IMR-90 (cell line): ENCODE results near the gene NARF. TPM values are rescaled to one million over a fixed set of nuclear protein-coding genes. Genes with fewer than 3 reads are reported as not detected.

ENCODE experiments used
- ATAC-seq: fragments of 200-7000 bp; cut with Tn5 transposase; 2 replicates; pipeline ENCODE4 v1.9.1; 2020; ENCODE audit warnings: low read depth, mild to moderate bottlenecking, moderate library complexity
- BruUV-seq: library from RNA; stranded (reverse); fragments of 400-500 nt; replicated peaks from 2 replicates; lab custom pipeline; 2021; lab: Mats Ljungman, UMichigan
- CTCF ChIA-PET: fragments of 300-600 bp; formaldehyde crosslinking; extraction: SDS; loops from one replicate; lab custom pipeline; 2021; ENCODE audit warnings: antibody characterized with exemption; lab: Yijun Ruan, JAX
- POLR2A ChIA-PET: fragments of 300-600 bp; sonication (Branson Sonifier 250); formaldehyde crosslinking; loops from one replicate; lab custom pipeline; 2022; ENCODE audit warnings: antibody characterized with exemption; ENCODE audit not compliant: unreplicated experiment; lab: Charles Lee
- DNase-seq: peaks from one replicate; pipeline ENCODE4 v3.0.0; 2013
- H2AFZ ChIP-seq: replicated peaks from 2 replicates; pipeline ENCODE3; 2013; ENCODE audit warnings: low read length, mild to moderate bottlenecking; ENCODE audit not compliant: poor library complexity
- H2AK5ac ChIP-seq: 2 replicates; pipeline ENCODE4 v1.6.1; 2013; ENCODE audit warnings: low read depth, low read length, inconsistent platforms
- H2AK9ac ChIP-seq: replicated peaks from 2 replicates; pipeline ENCODE3; 2013; ENCODE audit warnings: mild to moderate bottlenecking, low read depth, low read length, moderate library complexity; ENCODE audit not compliant: poor library complexity
- H2BK120ac ChIP-seq: 2 replicates; pipeline ENCODE4 v1.6.1; 2013; ENCODE audit warnings: low read depth, low read length, inconsistent platforms
- H2BK15ac ChIP-seq: 3 replicates; pipeline ENCODE4 v1.6.1; 2013; ENCODE audit warnings: low read depth, low read length, inconsistent platforms
- H2BK20ac ChIP-seq: 2 replicates; pipeline ENCODE4 v1.6.1; 2013; ENCODE audit warnings: low read depth, mild to moderate bottlenecking, inconsistent platforms, low read length, moderate library complexity
- H2BK5ac ChIP-seq: 2 replicates; pipeline ENCODE4 v1.6.1; 2013; ENCODE audit warnings: mild to moderate bottlenecking, low read depth, low read length, inconsistent platforms; ENCODE audit not compliant: poor library complexity, severe bottlenecking
- H3K14ac ChIP-seq: replicated peaks from 2 replicates; pipeline ENCODE4 v1.6.1; 2013; ENCODE audit warnings: low read depth, low read length, inconsistent platforms
- H3K18ac ChIP-seq: 2 replicates; pipeline ENCODE4 v1.6.1; 2013; ENCODE audit warnings: low read depth, low read length, control low read depth
- H3K23ac ChIP-seq: 2 replicates; pipeline ENCODE4 v1.6.1; 2013; ENCODE audit warnings: low read depth, low read length, inconsistent platforms
- H3K27ac ChIP-seq: 2 replicates; pipeline ENCODE4 v1.5.1; 2013; ENCODE audit warnings: mild to moderate bottlenecking, control low read depth, low read length; ENCODE audit not compliant: insufficient read depth
- H3K27me3 ChIP-seq: 2 replicates; pipeline ENCODE4 v1.6.1; 2013; ENCODE audit warnings: low read length; ENCODE audit not compliant: control insufficient read depth, insufficient read depth
- H3K36me3 ChIP-seq: 2 replicates; pipeline ENCODE4 v1.6.1; 2013; ENCODE audit warnings: low read length, mixed read lengths; ENCODE audit not compliant: control insufficient read depth, insufficient read depth
- H3K4ac ChIP-seq: 2 replicates; pipeline ENCODE4 v1.6.1; 2013; ENCODE audit warnings: low read depth, low read length, inconsistent platforms
- H3K4me1 ChIP-seq: 2 replicates; pipeline ENCODE4 v1.6.1; 2013; ENCODE audit warnings: low read length, mixed read lengths; ENCODE audit not compliant: control insufficient read depth, insufficient read depth
- H3K4me2 ChIP-seq: 2 replicates; pipeline ENCODE4 v1.6.1; 2013; ENCODE audit warnings: low read depth, mild to moderate bottlenecking, control low read depth, low read length, moderate library complexity
- H3K4me3 ChIP-seq: 2 replicates; pipeline ENCODE4 v1.5.1; 2013; ENCODE audit warnings: low read depth, mild to moderate bottlenecking, control low read depth, low read length, moderate library complexity; ENCODE audit not compliant: insufficient read depth
- H3K56ac ChIP-seq: 2 replicates; pipeline ENCODE4 v1.6.1; 2013; ENCODE audit warnings: low read length, inconsistent platforms; ENCODE audit not compliant: insufficient read depth; ENCODE audit errors: extremely low read depth
- H3K79me1 ChIP-seq, 2 experiments: 2 replicates each; pipeline ENCODE4 v1.6.1; 2013; ENCODE audit warnings: low read length in 2 of 2, inconsistent platforms in 1 of 2, low read depth in 1 of 2
- H3K9ac ChIP-seq: 2 replicates; pipeline ENCODE4 v1.6.1; 2013; ENCODE audit warnings: low read depth, low read length, control low read depth
- H3K9me1 ChIP-seq: 2 replicates; pipeline ENCODE4 v1.6.1; 2013; ENCODE audit warnings: low read length, inconsistent platforms; ENCODE audit not compliant: insufficient read depth
- H3K9me3 ChIP-seq: 2 replicates; pipeline ENCODE4 v1.6.1; 2013; ENCODE audit warnings: low read length; ENCODE audit not compliant: control insufficient read depth, insufficient read depth
- H4K20me1 ChIP-seq: 2 replicates; pipeline ENCODE4 v1.6.1; 2013; ENCODE audit warnings: low read length, inconsistent platforms; ENCODE audit not compliant: insufficient read depth
- H4K5ac ChIP-seq: 2 replicates; pipeline ENCODE4 v1.6.1; 2013; ENCODE audit warnings: mild to moderate bottlenecking, low read depth, low read length, control low read depth
- H4K8ac ChIP-seq, 2 experiments: 2 replicates each; pipeline ENCODE4 v1.6.1; 2013; ENCODE audit warnings: low read depth in 2 of 2, low read length in 2 of 2, control low read depth in 1 of 2, inconsistent platforms in 1 of 2
- H4K91ac ChIP-seq: 2 replicates; pipeline ENCODE4 v1.6.1; 2013; ENCODE audit warnings: low read depth, low read length, inconsistent platforms; ENCODE audit not compliant: insufficient read depth
- CHD1 ChIP-seq: IDR thresholded peaks from 2 replicates; pipeline ENCODE4 v1.6.1; 2012; ENCODE audit warnings: low read depth, low read length, improper control_type of control experiment
- MAZ ChIP-seq: IDR thresholded peaks from 2 replicates; pipeline ENCODE4 v1.6.1; 2012; ENCODE audit warnings: low read depth, mild to moderate bottlenecking, low read length, improper control_type of control experiment, moderate library complexity, borderline replicate concordance
- POLR2A ChIP-seq: IDR thresholded peaks from 2 replicates; pipeline ENCODE4 v1.6.1; 2012; ENCODE audit warnings: mild to moderate bottlenecking, low read depth, low read length
- WGBS, 2 experiments: methylation state at CpG; one replicate each; pipeline versions ENCODE4 v1.1.5 to v1.1.7; 2013; ENCODE audit warnings: missing lambda C conversion rate in 2 of 2; ENCODE audit not compliant: insufficient read length in 1 of 2; ENCODE audit errors: extremely low coverage in 2 of 2; 5-methylcytosine and 5-hydroxymethylcytosine counted together
- dilution Hi-C: fragments of 300-500 bp; cut with HindIII; formaldehyde crosslinking; loops from one replicate; pipeline ENCODE4 v1.14.3; 2018; ENCODE audit warnings: low sequenced_read_pairs; ENCODE audit not compliant: unreplicated experiment
- in situ Hi-C: fragments of 300-500 bp; cut with MboI; formaldehyde crosslinking; loops from 3 replicates; pipeline ENCODE4 v1.14.3; 2019; ENCODE audit warnings: low sequenced_read_pairs, inconsistent platforms, mixed read lengths
- intact Hi-C: fragments of 100-400 bp; cut with micrococcal nuclease; formaldehyde crosslinking; loops from 2 replicates; pipeline ENCODE4 v1.10.0; 2022
- polyA plus RNA-seq, 3 experiments: library from polyadenylated mRNA; depleted of rRNA; stranded (reverse); fragments of >200 nt; gene quantifications; 2 replicates each; pipeline ENCODE4 v1.2.3, GENCODE V29; 2012; ENCODE audit warnings: low replicate concordance in 1 of 3
- total RNA-seq: library from RNA; depleted of rRNA; stranded (reverse); fragments of >200 nt; gene quantifications from 2 replicates; pipeline ENCODE4 v1.2.3, GENCODE V29; 2012

NARF gene
- total and polyA plus RNA-seq, 2 of the 4 experiments (the other 2 are of a cell fraction) = 83.7 to 94.8 TPM

DNA sequence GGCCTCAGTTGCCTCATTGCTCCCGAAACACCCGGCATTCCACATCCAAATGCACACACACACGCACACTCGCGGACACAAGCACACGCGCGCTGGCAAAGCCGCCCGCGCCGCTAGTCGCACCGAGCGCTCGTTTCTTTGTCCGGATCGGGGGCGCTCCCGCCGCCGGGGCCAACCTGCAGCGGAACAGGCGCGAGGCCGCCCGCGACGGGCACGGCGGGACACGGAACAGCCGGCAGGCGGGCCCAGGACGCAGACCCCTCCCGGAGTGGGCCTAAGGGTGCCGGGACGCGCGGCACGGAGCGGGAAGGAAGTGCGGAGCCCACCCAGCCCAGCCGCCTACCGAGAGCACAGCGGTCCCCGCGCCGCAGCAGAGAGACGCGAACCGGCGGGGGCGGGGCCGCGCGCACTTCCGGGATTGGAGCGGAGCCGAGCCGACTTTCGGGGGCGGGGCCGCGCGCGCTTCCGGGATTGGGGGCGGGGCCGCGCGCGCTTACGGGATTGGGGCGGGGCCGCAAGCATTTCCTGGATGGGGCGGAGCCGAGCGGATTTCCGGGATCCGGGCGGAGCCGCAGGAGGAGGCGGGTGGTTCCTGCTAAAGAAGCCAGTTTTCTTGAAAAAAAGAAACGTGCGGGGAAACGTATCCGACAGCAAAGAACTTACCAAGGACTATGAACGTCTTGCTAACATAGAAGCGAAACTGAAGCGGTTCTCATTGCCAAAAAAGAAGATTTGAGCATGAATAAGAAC lies 8.0 kb upstream of the NARF start, which contains the start of gene CYBC1:
TSS of gene CYBC1 (minus strand) at position 396 of the 750 bp plus-strand sequence. CDS start 1,498 bp downstream, outside the sequence.
- H2AK5ac ChIP-seq = peak within 1 kb of the TSS; percentile 93
- peak within 1 kb of the TSS; percentile 84 for H3K56ac ChIP-seq
- peak within 1 kb of the TSS; percentile 9; the same call in 1 of the 2 replicates for H2BK20ac ChIP-seq
- WGBS, 2 experiments = 0% methylated on average over 45 of the region's 91 CpGs; no CpG with 5 or more reads in 1 of the 2 experiments
- peak within 1 kb of the TSS; percentile 96 for H2AK9ac ChIP-seq
- H2BK5ac ChIP-seq = peak within 1 kb of the TSS; percentile 93
- H3K9me1 ChIP-seq = 0 out of 2 replicates have a peak, but pooled peaks cover 8% of the 10 kb centered on the region
- in situ Hi-C loops (no loop called here), dilution Hi-C loops (no loop called here), intact Hi-C loops (no loop called here)
- H4K5ac ChIP-seq = peak within 1 kb of the TSS; percentile 87
- H3K79me1 ChIP-seq = peaks cover 23 to 49% of the 10 kb centered on the region in 2 experiments
- TF ChIP-seq POLR2A = peak; percentile 74
- TF ChIP-seq MAZ = peak; percentile 90; the same call in 1 of the 2 replicates
- TF ChIP-seq CHD1 = no peak
- H3K18ac ChIP-seq = peak within 1 kb of the TSS; percentile 89
- peak within 1 kb of the TSS; percentile 99 for H3K9ac ChIP-seq
- H3K36me3 ChIP-seq = peaks cover 15% of the 10 kb centered on the region
- peak within 1 kb of the TSS; percentile 86 for H3K4ac ChIP-seq
- H4K91ac ChIP-seq = peak within 1 kb of the TSS; percentile 81
- peaks cover 8% of the 10 kb centered on the region for H4K20me1 ChIP-seq
- peak within 1 kb of the TSS; percentile 16; the same call in 2 of the 3 replicates for H2BK15ac ChIP-seq
- no peaks in the 10 kb centered on the region for H3K9me3 ChIP-seq
- H3K14ac ChIP-seq = peak within 1 kb of the TSS; percentile 98
- peak within 1 kb of the TSS; percentile 99 for H3K4me3 ChIP-seq
- H2AFZ ChIP-seq = peak within 1 kb of the TSS; percentile 96
- no peaks in the 10 kb centered on the region for H3K27me3 ChIP-seq
- ATAC-seq (peak; percentile 95), DNase-seq (peak; percentile 89)
- POLR2A ChIA-PET = no interaction called here
- CTCF ChIA-PET = no interaction called here
- H2BK120ac ChIP-seq = peak within 1 kb of the TSS; percentile 4
- BruUV-seq = TSS peak; percentile 57
- peak within 1 kb of the TSS; percentile 95 for H3K23ac ChIP-seq
- peaks cover 11% of the 10 kb centered on the region; the same call in 1 of the 2 replicates for H3K4me1 ChIP-seq
- peak within 1 kb of the TSS; percentile 95 for H3K27ac ChIP-seq
- peak within 1 kb of the TSS; percentile 80 for H3K4me2 ChIP-seq
- H4K8ac ChIP-seq = peak within 1 kb of the TSS; percentile 93 to 99
